ENCODE results near the gene RABGAP1. TPM values are rescaled to one million over a fixed set of nuclear protein-coding genes. Genes with fewer than 3 reads are reported as not detected.
A peak's percentile ranks its signal among the peaks of the same experiment; 100 is the strongest.

Gene RABGAP1
- total and polyA plus RNA-seq, 2 experiments from 2014 or later: 8.5 to 33.9 TPM

DNA sequence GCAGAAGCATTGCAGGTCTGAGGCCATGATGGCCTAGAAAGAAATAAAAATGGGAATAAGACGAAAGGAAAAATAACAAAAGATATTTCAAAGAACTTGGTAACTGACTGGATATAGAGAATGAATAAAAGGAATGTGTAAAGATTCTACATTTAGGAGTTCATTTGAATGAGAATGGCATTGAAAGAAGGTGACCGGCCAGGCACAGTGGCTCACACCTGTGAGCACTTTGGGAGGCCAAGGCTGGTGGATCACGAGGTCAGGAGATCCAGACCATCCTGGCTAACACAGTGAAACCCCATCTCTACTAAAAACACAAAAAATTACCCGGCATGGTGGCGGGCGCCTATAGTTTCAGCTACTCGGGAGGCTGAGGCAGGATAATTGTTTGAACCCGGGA is 18.1 kb upstream of the RABGAP1 start:
- DNase-seq (ENCODE audit: low spot score) (peak; percentile 54), ATAC-seq (peak; percentile 85)
- H3K27ac ChIP-seq (ENCODE audit: low read depth): peak overlapping the region; percentile 83
- peak overlapping the region; percentile 63 for H3K4me2 ChIP-seq
- peak overlapping the region; percentile 19; the same call in 1 of the 2 replicates for H3K4me3 ChIP-seq
- H3K4me1 Mint-ChIP-seq: peaks cover 22% of the 10 kb centered on the region
- no peaks in the 10 kb centered on the region for H4K20me1 ChIP-seq (replicated peaks; ENCODE audit: insufficient read depth)
- H3K9me2 ChIP-seq (ENCODE audit: insufficient read depth): no peaks in the 10 kb centered on the region
- peaks cover 16% of the 10 kb centered on the region; the same call in 1 of the 3 replicates for H3K36me3 Mint-ChIP-seq (ENCODE audit: low read depth)
- no peaks in the 10 kb centered on the region for H3K36me3 ChIP-seq (ENCODE audit: insufficient read depth)
- H2AFZ ChIP-seq: no peak overlapping the region
- no peaks in the 10 kb centered on the region for H3F3A ChIP-seq (replicated peaks; ENCODE audit: low read depth)
- peaks cover 74% of the 10 kb centered on the region for H3K79me2 ChIP-seq (replicated peaks; ENCODE audit: insufficient read depth)
- H3K4me3 Mint-ChIP-seq: peak overlapping the region; percentile 18
- no peaks in the 10 kb centered on the region for H3K9me3 Mint-ChIP-seq
- no peaks in the 10 kb centered on the region for H3K27me3 Mint-ChIP-seq (ENCODE audit: insufficient read depth, low read depth, poor library complexity)
- TF ChIP-seq JUNB (IDR thresholded peaks at IDR 0.05; ENCODE audit: unreplicated experiment) (no peak), ZNF114 (CRISPR knock-in tag; IDR thresholded peaks at IDR 0.05) (no peak), ZNF462 (CRISPR knock-in tag; IDR thresholded peaks at IDR 0.05) (no peak; the same call in 1 of the 2 replicates), CREB1 (CRISPR knock-in tag; IDR thresholded peaks at IDR 0.05; ENCODE audit: low read depth) (no peak), POLR2AphosphoS5 (IDR thresholded peaks at IDR 0.05; ENCODE audit: low read depth) (no peak), NANOG (IDR thresholded peaks at IDR 0.05; ENCODE audit: borderline replicate concordance) (no peak)
- TF ChIP-seq, protein P1, sequence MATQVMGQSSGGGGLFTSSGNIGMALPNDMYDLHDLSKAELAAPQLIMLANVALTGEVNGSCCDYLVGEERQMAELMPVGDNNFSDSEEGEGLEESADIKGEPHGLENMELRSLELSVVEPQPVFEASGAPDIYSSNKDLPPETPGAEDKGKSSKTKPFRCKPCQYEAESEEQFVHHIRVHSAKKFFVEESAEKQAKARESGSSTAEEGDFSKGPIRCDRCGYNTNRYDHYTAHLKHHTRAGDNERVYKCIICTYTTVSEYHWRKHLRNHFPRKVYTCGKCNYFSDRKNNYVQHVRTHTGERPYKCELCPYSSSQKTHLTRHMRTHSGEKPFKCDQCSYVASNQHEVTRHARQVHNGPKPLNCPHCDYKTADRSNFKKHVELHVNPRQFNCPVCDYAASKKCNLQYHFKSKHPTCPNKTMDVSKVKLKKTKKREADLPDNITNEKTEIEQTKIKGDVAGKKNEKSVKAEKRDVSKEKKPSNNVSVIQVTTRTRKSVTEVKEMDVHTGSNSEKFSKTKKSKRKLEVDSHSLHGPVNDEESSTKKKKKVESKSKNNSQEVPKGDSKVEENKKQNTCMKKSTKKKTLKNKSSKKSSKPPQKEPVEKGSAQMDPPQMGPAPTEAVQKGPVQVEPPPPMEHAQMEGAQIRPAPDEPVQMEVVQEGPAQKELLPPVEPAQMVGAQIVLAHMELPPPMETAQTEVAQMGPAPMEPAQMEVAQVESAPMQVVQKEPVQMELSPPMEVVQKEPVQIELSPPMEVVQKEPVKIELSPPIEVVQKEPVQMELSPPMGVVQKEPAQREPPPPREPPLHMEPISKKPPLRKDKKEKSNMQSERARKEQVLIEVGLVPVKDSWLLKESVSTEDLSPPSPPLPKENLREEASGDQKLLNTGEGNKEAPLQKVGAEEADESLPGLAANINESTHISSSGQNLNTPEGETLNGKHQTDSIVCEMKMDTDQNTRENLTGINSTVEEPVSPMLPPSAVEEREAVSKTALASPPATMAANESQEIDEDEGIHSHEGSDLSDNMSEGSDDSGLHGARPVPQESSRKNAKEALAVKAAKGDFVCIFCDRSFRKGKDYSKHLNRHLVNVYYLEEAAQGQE (IDR thresholded peaks at IDR 0.05; ENCODE audit: unreplicated experiment): no peak
- peaks cover 26% of the 10 kb centered on the region for H3K4me1 ChIP-seq (ENCODE audit: insufficient read depth)
- peak overlapping the region; percentile 87 for H3K27ac Mint-ChIP-seq
- no peaks in the 10 kb centered on the region for H3K27me3 ChIP-seq (ENCODE audit: insufficient read depth)

All from GM23338 (cell line).